Liver (tissue), 9 donors: ENCODE results near the gene RBM15B. TPM values are rescaled to one million over a fixed set of nuclear protein-coding genes. Genes with fewer than 3 reads are reported as not detected.

Source experiments
- DNase-seq: peaks from one replicate; pipeline ENCODE4 v3.0.0-alpha.2; 2017; ENCODE audit warnings: low spot score
- H3K27ac ChIP-seq, 2 donors: one replicate each; pipeline ENCODE4 v1.7.0; 2013; ENCODE audit warnings: inconsistent platforms in 2 of 2, low read length in 2 of 2, control low read depth in 1 of 2, low read depth in 1 of 2, mild to moderate bottlenecking in 1 of 2
- H3K27me3 ChIP-seq, 4 donors: one replicate each; pipeline versions ENCODE4 v1.6.1 to v1.7.0; 2013; ENCODE audit warnings: low read length in 3 of 4, inconsistent platforms in 1 of 4, mild to moderate bottlenecking in 1 of 4, moderate library complexity in 1 of 4; ENCODE audit not compliant: control insufficient read depth in 4 of 4, insufficient read depth in 4 of 4
- H3K36me3 ChIP-seq, 4 donors: one replicate each; pipeline versions ENCODE4 v1.6.1 to v1.7.0; 2013; ENCODE audit warnings: low read length in 3 of 4, mild to moderate bottlenecking in 3 of 4, low read depth in 1 of 4, moderate library complexity in 1 of 4; ENCODE audit not compliant: control insufficient read depth in 4 of 4, insufficient read depth in 3 of 4
- H3K4me1 ChIP-seq, 4 donors: one replicate each; pipeline versions ENCODE4 v1.6.1 to v1.7.0; 2013; ENCODE audit warnings: low read length in 3 of 4, mild to moderate bottlenecking in 3 of 4, moderate library complexity in 1 of 4; ENCODE audit not compliant: control insufficient read depth in 4 of 4, insufficient read depth in 4 of 4
- H3K4me3 ChIP-seq, 3 donors: one replicate each; pipeline versions ENCODE4 v1.6.1 to v1.7.0; 2013; ENCODE audit warnings: low read length in 3 of 3, control low read depth in 1 of 3, low read depth in 1 of 3, mild to moderate bottlenecking in 1 of 3
- H3K9ac ChIP-seq, 2 donors: one replicate each; pipeline ENCODE4 v1.7.0; 2013; ENCODE audit warnings: low read length in 2 of 2, mild to moderate bottlenecking in 2 of 2, moderate library complexity in 2 of 2, control low read depth in 1 of 2, low read depth in 1 of 2
- H3K9me3 ChIP-seq, 4 donors: one replicate each; pipeline versions ENCODE4 v1.6.1 to v1.7.0; 2013; ENCODE audit warnings: low read length in 3 of 4; ENCODE audit not compliant: control insufficient read depth in 4 of 4
- EGR1 ChIP-seq, 2 donors: IDR thresholded peaks; 2 replicates each; pipeline ENCODE4 v1.6.1; 2016 to 2018; ENCODE audit warnings: antibody characterized with exemption in 2 of 2, low read depth in 2 of 2
- FOXA2 ChIP-seq: IDR thresholded peaks from 2 replicates; pipeline ENCODE4 v1.6.1; 2016; ENCODE audit warnings: antibody characterized with exemption
- GABPA ChIP-seq, 2 donors: IDR thresholded peaks in 1 of 2; conservative IDR thresholded peaks in 1 of 2; 2 replicates each; pipeline ENCODE4 v1.6.1; 2016; ENCODE audit warnings: antibody characterized with exemption in 2 of 2, mild to moderate bottlenecking in 1 of 2, moderate library complexity in 1 of 2
- NR2F2 ChIP-seq: IDR thresholded peaks from 2 replicates; pipeline ENCODE4 v1.6.1; 2016; ENCODE audit warnings: antibody characterized with exemption
- RAD21 ChIP-seq, 2 donors: IDR thresholded peaks; 2 replicates each; pipeline ENCODE4 v1.6.1; 2016; ENCODE audit warnings: antibody characterized with exemption in 2 of 2, mild to moderate bottlenecking in 2 of 2
- SP1 ChIP-seq: IDR thresholded peaks from 2 replicates; pipeline ENCODE4 v1.6.1; 2018; ENCODE audit warnings: antibody characterized with exemption, mild to moderate bottlenecking
- TAF1 ChIP-seq: conservative IDR thresholded peaks from 2 replicates; pipeline ENCODE4 v1.6.1; 2016; ENCODE audit warnings: antibody characterized with exemption, mild to moderate bottlenecking
- YY1 ChIP-seq: IDR thresholded peaks from 2 replicates; pipeline ENCODE4 v1.6.1; 2016; ENCODE audit warnings: antibody characterized with exemption, mild to moderate bottlenecking
- WGBS: extraction: QIAGEN DNeasy Blood & Tissue Kit; methylation state at CpG from one replicate; pipeline ENCODE4 v1.1.7; 2013; 5-methylcytosine and 5-hydroxymethylcytosine counted together
- polyA plus RNA-seq, 2 donors: library from polyadenylated mRNA; stranded (reverse) in 1 of 2; unstranded in 1 of 2; fragments of 200-250 nt in 1 of 2; fragments of >200 nt in 1 of 2; fragmentation: Nextera tagmentation in 1 of 2; extraction: Ambion mirVana in 1 of 2; gene quantifications; one replicate each; pipeline versions ENCODE4 v1.2.1 to v1.2.3, GENCODE V29; 2013 to 2015
- total RNA-seq, 2 donors: library from RNA; depleted of rRNA; stranded (reverse); fragments of >200 nt; gene quantifications; one replicate each; pipeline ENCODE4 v1.2.3, GENCODE V29; 2014
- TF ChIP-seq, protein P1 (sequence below): IDR thresholded peaks from 2 replicates; pipeline ENCODE4 v1.6.1; 2016; ENCODE audit warnings: antibody characterized with exemption
- TF ChIP-seq, protein P2 (sequence below): IDR thresholded peaks from 2 replicates; pipeline ENCODE4 v1.6.1; 2016; ENCODE audit warnings: antibody characterized with exemption
- TF ChIP-seq, protein P3 (sequence below): IDR thresholded peaks from 2 replicates; pipeline ENCODE4 v1.6.1; 2016; ENCODE audit warnings: antibody characterized with exemption, mild to moderate bottlenecking
- donor health status: healthy.
- donor health status: healthy.
- donor health status: healthy.
- donor health status: healthy.
- donor health status: healthy.

RBM15B gene
- total and polyA plus RNA-seq, 4 donors = 2.3 to 14.8 (median 10.0) TPM

GRCh38 chr3:51391566-51392354 lies 675 bp downstream of the RBM15B start:
- no peak for DNase-seq
- H3K4me1 ChIP-seq = peaks cover 13 to 66% (median 49%) of the 10 kb centered on the region in 4 donors

DNA sequence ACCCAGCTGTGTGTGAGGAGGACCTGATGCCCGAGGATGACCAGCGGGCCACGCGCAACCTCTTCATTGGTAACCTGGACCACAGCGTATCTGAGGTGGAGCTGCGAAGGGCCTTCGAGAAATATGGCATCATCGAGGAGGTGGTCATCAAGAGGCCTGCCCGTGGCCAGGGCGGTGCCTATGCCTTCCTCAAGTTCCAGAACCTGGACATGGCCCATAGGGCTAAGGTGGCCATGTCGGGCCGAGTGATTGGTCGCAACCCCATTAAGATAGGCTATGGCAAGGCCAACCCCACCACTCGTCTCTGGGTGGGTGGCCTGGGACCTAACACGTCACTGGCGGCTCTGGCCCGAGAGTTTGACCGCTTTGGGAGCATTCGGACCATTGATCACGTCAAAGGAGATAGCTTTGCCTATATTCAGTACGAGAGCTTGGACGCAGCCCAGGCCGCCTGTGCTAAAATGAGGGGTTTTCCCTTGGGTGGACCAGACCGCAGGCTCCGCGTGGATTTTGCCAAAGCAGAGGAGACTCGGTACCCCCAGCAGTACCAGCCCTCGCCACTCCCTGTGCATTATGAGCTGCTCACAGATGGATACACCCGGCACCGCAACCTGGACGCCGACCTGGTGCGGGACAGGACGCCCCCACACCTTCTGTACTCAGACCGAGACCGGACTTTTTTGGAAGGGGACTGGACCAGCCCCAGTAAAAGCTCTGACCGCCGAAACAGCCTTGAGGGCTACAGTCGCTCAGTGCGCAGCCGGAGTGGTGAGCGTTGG lies 1.5 kb downstream of the RBM15B start:
- H3K27ac ChIP-seq = peak overlapping the region in 1 of 2 donors; percentile 70
- H3K27me3 ChIP-seq = no peaks in the 10 kb centered on the region
- H3K4me3 ChIP-seq = peak overlapping the region; percentile 29 to 83 (median 44)
- no peak overlapping the region for H3K9ac ChIP-seq
- H3K4me1 ChIP-seq = peaks cover 13 to 59% (median 44%) of the 10 kb centered on the region in 4 donors
- H3K36me3 ChIP-seq = peaks cover 12 to 53% (median 25%) of the 10 kb centered on the region in 4 donors
- DNase-seq = no peak
- 96% methylated on average over 42 of the region's 42 CpGs for WGBS
- no peaks in the 10 kb centered on the region for H3K9me3 ChIP-seq
- TF ChIP-seq, protein P1, sequence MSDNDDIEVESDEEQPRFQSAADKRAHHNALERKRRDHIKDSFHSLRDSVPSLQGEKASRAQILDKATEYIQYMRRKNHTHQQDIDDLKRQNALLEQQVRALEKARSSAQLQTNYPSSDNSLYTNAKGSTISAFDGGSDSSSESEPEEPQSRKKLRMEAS = no peak
- TF ChIP-seq RAD21 (IDR thresholded peaks at IDR 0.05) = no peak
- TF ChIP-seq EGR1 (IDR thresholded peaks at IDR 0.05; ENCODE audit: low read depth in 2 of 2) = no peak
- TF ChIP-seq GABPA (IDR thresholded peaks at IDR 0.05 in 1 of 2, conservative IDR thresholded peaks at IDR 0.05 in 1 of 2) = no peak
- TF ChIP-seq SP1 = no peak
- TF ChIP-seq, protein P2, sequence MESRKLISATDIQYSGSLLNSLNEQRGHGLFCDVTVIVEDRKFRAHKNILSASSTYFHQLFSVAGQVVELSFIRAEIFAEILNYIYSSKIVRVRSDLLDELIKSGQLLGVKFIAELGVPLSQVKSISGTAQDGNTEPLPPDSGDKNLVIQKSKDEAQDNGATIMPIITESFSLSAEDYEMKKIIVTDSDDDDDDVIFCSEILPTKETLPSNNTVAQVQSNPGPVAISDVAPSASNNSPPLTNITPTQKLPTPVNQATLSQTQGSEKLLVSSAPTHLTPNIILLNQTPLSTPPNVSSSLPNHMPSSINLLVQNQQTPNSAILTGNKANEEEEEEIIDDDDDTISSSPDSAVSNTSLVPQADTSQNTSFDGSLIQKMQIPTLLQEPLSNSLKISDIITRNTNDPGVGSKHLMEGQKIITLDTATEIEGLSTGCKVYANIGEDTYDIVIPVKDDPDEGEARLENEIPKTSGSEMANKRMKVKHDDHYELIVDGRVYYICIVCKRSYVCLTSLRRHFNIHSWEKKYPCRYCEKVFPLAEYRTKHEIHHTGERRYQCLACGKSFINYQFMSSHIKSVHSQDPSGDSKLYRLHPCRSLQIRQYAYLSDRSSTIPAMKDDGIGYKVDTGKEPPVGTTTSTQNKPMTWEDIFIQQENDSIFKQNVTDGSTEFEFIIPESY = no peak
- TF ChIP-seq NR2F2 = no peak
- TF ChIP-seq, protein P3, sequence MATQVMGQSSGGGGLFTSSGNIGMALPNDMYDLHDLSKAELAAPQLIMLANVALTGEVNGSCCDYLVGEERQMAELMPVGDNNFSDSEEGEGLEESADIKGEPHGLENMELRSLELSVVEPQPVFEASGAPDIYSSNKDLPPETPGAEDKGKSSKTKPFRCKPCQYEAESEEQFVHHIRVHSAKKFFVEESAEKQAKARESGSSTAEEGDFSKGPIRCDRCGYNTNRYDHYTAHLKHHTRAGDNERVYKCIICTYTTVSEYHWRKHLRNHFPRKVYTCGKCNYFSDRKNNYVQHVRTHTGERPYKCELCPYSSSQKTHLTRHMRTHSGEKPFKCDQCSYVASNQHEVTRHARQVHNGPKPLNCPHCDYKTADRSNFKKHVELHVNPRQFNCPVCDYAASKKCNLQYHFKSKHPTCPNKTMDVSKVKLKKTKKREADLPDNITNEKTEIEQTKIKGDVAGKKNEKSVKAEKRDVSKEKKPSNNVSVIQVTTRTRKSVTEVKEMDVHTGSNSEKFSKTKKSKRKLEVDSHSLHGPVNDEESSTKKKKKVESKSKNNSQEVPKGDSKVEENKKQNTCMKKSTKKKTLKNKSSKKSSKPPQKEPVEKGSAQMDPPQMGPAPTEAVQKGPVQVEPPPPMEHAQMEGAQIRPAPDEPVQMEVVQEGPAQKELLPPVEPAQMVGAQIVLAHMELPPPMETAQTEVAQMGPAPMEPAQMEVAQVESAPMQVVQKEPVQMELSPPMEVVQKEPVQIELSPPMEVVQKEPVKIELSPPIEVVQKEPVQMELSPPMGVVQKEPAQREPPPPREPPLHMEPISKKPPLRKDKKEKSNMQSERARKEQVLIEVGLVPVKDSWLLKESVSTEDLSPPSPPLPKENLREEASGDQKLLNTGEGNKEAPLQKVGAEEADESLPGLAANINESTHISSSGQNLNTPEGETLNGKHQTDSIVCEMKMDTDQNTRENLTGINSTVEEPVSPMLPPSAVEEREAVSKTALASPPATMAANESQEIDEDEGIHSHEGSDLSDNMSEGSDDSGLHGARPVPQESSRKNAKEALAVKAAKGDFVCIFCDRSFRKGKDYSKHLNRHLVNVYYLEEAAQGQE = no peak

More at GRCh38 chr3:51391566-51392354, 675 bp downstream of the RBM15B start:
- 7% methylated on average over 115 of the region's 115 CpGs for WGBS
- Histone ChIP-seq H3K36me3 (peaks cover 12 to 47% (median 25%) of the 10 kb centered on the region in 4 donors), H3K27ac (peak overlapping the region; percentile 2 to 70), H3K4me3 (peak overlapping the region; percentile 44 to 83 (median 71)), H3K27me3 (no peaks in the 10 kb centered on the region), H3K9ac (peak overlapping the region in 1 of 2 donors; percentile 64), H3K9me3 (no peaks in the 10 kb centered on the region)
- TF ChIP-seq, protein P3 = no peak
- TF ChIP-seq, protein P1 = no peak
- TF ChIP-seq TAF1 (no peak), NR2F2 (no peak), FOXA2 (no peak), YY1 (no peak)
- TF ChIP-seq, protein P2 = no peak
